H1 (cell line): ENCODE results near the gene RXFP1. TPM values are rescaled to one million over a fixed set of nuclear protein-coding genes. Genes with fewer than 3 reads are reported as not detected.

Experiments used
- CTCF ChIA-PET: fragments of 300-600 bp; sonication (Branson Sonifier 250); formaldehyde crosslinking; loops from one replicate; lab custom pipeline; 2021; ENCODE audit not compliant: partially characterized antibody; lab: Charles Lee
- POLR2A ChIA-PET: fragments of 300-600 bp; sonication (Branson Sonifier 250); formaldehyde crosslinking; loops from one replicate; lab custom pipeline; 2021; ENCODE audit warnings: inconsistent platforms; ENCODE audit not compliant: partially characterized antibody; lab: Charles Lee
- DNase-seq, 2 experiments: peaks; one replicate each; pipeline versions ENCODE4 v3.0.0 to v3.0.0-alpha.2; 2010 to 2022; ENCODE audit warnings: low spot score in 2 of 2, low read depth in 1 of 2, mixed read lengths in 1 of 2
- FAIRE-seq: peaks from 2 replicates; lab custom pipeline; 2011; peaks lifted over from hg19 to GRCh38; lab: Jason Lieb, UNC
- H2AFZ ChIP-seq: 2 replicates; pipeline ENCODE4 v1.8.1; 2012; ENCODE audit warnings: low read length, inconsistent platforms
- H2AK5ac ChIP-seq: 2 replicates; pipeline ENCODE4 v1.6.1; 2013; ENCODE audit warnings: low read depth, low read length
- H2BK120ac ChIP-seq: replicated peaks from 2 replicates; pipeline ENCODE3; 2013; ENCODE audit warnings: low read depth, low read length, inconsistent platforms
- H2BK12ac ChIP-seq: 2 replicates; pipeline ENCODE4 v1.6.1; 2013; ENCODE audit warnings: low read depth, low read length
- H2BK15ac ChIP-seq: 2 replicates; pipeline ENCODE4 v1.6.1; 2013; ENCODE audit warnings: low read length
- H2BK20ac ChIP-seq: 2 replicates; pipeline ENCODE4 v1.6.1; 2013; ENCODE audit warnings: low read length
- H2BK5ac ChIP-seq: 2 replicates; pipeline ENCODE4 v1.6.1; 2013; ENCODE audit warnings: low read depth, low read length
- H3K14ac ChIP-seq: 2 replicates; pipeline ENCODE4 v1.6.1; 2013; ENCODE audit warnings: inconsistent platforms; ENCODE audit not compliant: insufficient read length
- H3K18ac ChIP-seq: 2 replicates; pipeline ENCODE4 v1.6.1; 2013; ENCODE audit warnings: low read length; ENCODE audit errors: extremely low read depth
- H3K23ac ChIP-seq: 2 replicates; pipeline ENCODE4 v1.6.1; 2013; ENCODE audit warnings: inconsistent platforms; ENCODE audit not compliant: insufficient read length
- H3K23me2 ChIP-seq: 2 replicates; pipeline ENCODE4 v1.6.1; 2013; ENCODE audit warnings: low read depth, low read length
- H3K27ac ChIP-seq: 2 replicates; pipeline ENCODE4 v1.6.1; 2011; ENCODE audit warnings: low read depth, low read length, inconsistent platforms
- H3K27me3 ChIP-seq, 4 experiments: replicated peaks in 1 of 4; 1 replicate in 1 of 4; 2 replicates in 3 of 4; pipeline versions ENCODE4 v1.6.1 to v1.8.1; 2011 to 2013; ENCODE audit warnings: low read length in 3 of 4, mild to moderate bottlenecking in 3 of 4, inconsistent platforms in 2 of 4, mixed read lengths in 2 of 4, moderate library complexity in 1 of 4; ENCODE audit not compliant: control insufficient read depth in 3 of 4, insufficient read depth in 3 of 4; ENCODE audit errors: extremely low read depth in 1 of 4
- H3K36me3 ChIP-seq, 4 experiments: 2 replicates each; pipeline versions ENCODE4 v1.6.1 to v1.8.1; 2011 to 2013; ENCODE audit warnings: mild to moderate bottlenecking in 4 of 4, low read length in 3 of 4, moderate library complexity in 2 of 4, control low read depth in 1 of 4, inconsistent platforms in 1 of 4; ENCODE audit not compliant: insufficient read depth in 4 of 4, control insufficient read depth in 2 of 4
- H3K4ac ChIP-seq: replicated peaks from 2 replicates; pipeline ENCODE3; 2013; ENCODE audit warnings: low read length, low read depth, mixed read lengths, inconsistent platforms; ENCODE audit not compliant: insufficient read length
- H3K4me1 ChIP-seq, 4 experiments: replicated peaks in 1 of 4; 1 replicate in 1 of 4; 2 replicates in 3 of 4; pipeline versions ENCODE4 v1.6.1 to v1.8.1; 2011 to 2013; ENCODE audit warnings: low read length in 3 of 4, inconsistent platforms in 2 of 4, mixed read lengths in 1 of 4; ENCODE audit not compliant: insufficient read depth in 4 of 4, control insufficient read depth in 3 of 4
- H3K4me2 ChIP-seq, 2 experiments: 2 replicates each; pipeline versions ENCODE4 v1.6.1 to v1.8.1; 2011 to 2013; ENCODE audit warnings: low read depth in 2 of 2, low read length in 2 of 2, control low read depth in 1 of 2, inconsistent platforms in 1 of 2, mild to moderate bottlenecking in 1 of 2; ENCODE audit not compliant: insufficient read depth in 1 of 2
- H3K4me3 ChIP-seq, 4 experiments: fragments of 200-600, 300-600 bp in 1 of 4; sonication (generic), shearing (Covaris generic), sonication (Bioruptor Twin) in 1 of 4; 2 replicates each; pipeline versions ENCODE4 v1.5.1 to v1.8.1; 2011 to 2016; ENCODE audit warnings: low read length in 4 of 4, low read depth in 3 of 4, control low read depth in 2 of 4, inconsistent platforms in 2 of 4, mild to moderate bottlenecking in 2 of 4, mixed read lengths in 1 of 4, moderate library complexity in 1 of 4; ENCODE audit not compliant: insufficient read depth in 2 of 4; ENCODE audit errors: extremely low read depth in 1 of 4
- H3K56ac ChIP-seq: replicated peaks from 2 replicates; pipeline ENCODE3; 2013; ENCODE audit warnings: low read depth, mild to moderate bottlenecking, mixed read lengths, low read length, inconsistent platforms; ENCODE audit not compliant: insufficient read length
- H3K79me1 ChIP-seq: 2 replicates; pipeline ENCODE4 v1.6.1; 2013; ENCODE audit warnings: low read depth, low read length, control low read depth
- H3K79me2 ChIP-seq, 2 experiments: 2 replicates each; pipeline versions ENCODE4 v1.6.1 to v1.8.1; 2012 to 2013; ENCODE audit warnings: low read length in 2 of 2, mild to moderate bottlenecking in 2 of 2, inconsistent platforms in 1 of 2; ENCODE audit not compliant: insufficient read depth in 2 of 2, control insufficient read depth in 1 of 2
- H3K9ac ChIP-seq, 4 experiments: replicated peaks in 1 of 4; 1 replicate in 1 of 4; 2 replicates in 3 of 4; pipeline versions ENCODE4 v1.6.1 to v1.8.1; 2011 to 2013; ENCODE audit warnings: low read depth in 3 of 4, low read length in 3 of 4, control low read depth in 2 of 4, mild to moderate bottlenecking in 2 of 4, moderate library complexity in 2 of 4, inconsistent platforms in 1 of 4; ENCODE audit errors: extremely low read depth in 1 of 4
- H3K9me3 ChIP-seq, 2 experiments: 2 replicates each; pipeline versions ENCODE4 v1.6.1 to v1.8.1; 2012 to 2013; ENCODE audit warnings: mild to moderate bottlenecking in 2 of 2, moderate library complexity in 2 of 2, control low read depth in 1 of 2, inconsistent platforms in 1 of 2, low read depth in 1 of 2, low read length in 1 of 2, mixed read lengths in 1 of 2; ENCODE audit not compliant: insufficient read depth in 2 of 2
- H4K20me1 ChIP-seq, 2 experiments: replicated peaks in 1 of 2; 2 replicates each; pipeline versions ENCODE3 to v1.8.1; 2011 to 2013; ENCODE audit warnings: inconsistent platforms in 2 of 2, low read length in 2 of 2, mild to moderate bottlenecking in 1 of 2; ENCODE audit not compliant: insufficient read depth in 2 of 2, control insufficient read depth in 1 of 2
- H4K5ac ChIP-seq: 2 replicates; pipeline ENCODE4 v1.6.1; 2013; ENCODE audit warnings: low read length, low read depth, mixed read lengths, inconsistent platforms; ENCODE audit not compliant: insufficient read length
- H4K8ac ChIP-seq: 2 replicates; pipeline ENCODE4 v1.8.0; 2013; ENCODE audit warnings: mild to moderate bottlenecking, moderate library complexity, low read length, inconsistent platforms; ENCODE audit not compliant: insufficient read depth; ENCODE audit errors: extremely low read depth
- H4K91ac ChIP-seq: replicated peaks from 2 replicates; pipeline ENCODE3; 2013; ENCODE audit warnings: low read length, mixed read lengths, inconsistent platforms; ENCODE audit not compliant: insufficient read length
- CBX5 ChIP-seq: fragments of 300-800, 300-1000 bp; sonication (generic); IDR thresholded peaks from 2 replicates; pipeline ENCODE4 v1.7.1; 2016; ENCODE audit warnings: antibody characterized with exemption, low read length, low read depth
- CHD2 ChIP-seq: IDR thresholded peaks from 2 replicates; pipeline ENCODE4 v1.6.1; 2012; ENCODE audit warnings: low read length, improper control_type of control experiment
- CTBP2 ChIP-seq: IDR thresholded peaks from 2 replicates; pipeline ENCODE4 v1.7.0; 2011; ENCODE audit warnings: borderline replicate concordance, mild to moderate bottlenecking, moderate library complexity, mixed read lengths, low read length; ENCODE audit not compliant: insufficient read depth, insufficient read length
- KDM4A ChIP-seq: IDR thresholded peaks from one replicate; pipeline ENCODE4 v1.7.1; 2012; ENCODE audit warnings: low read depth, mild to moderate bottlenecking, moderate library complexity, low read length, inconsistent platforms; ENCODE audit not compliant: severe bottlenecking
- NRF1 ChIP-seq: IDR thresholded peaks from 2 replicates; pipeline ENCODE4 v1.6.1; 2011; ENCODE audit warnings: mild to moderate bottlenecking, low read depth, low read length, improper control_type of control experiment
- RAD21 ChIP-seq, 2 experiments: IDR thresholded peaks in 1 of 2; conservative IDR thresholded peaks in 1 of 2; 2 replicates each; pipeline ENCODE4 v1.6.1; 2011; ENCODE audit warnings: low read depth in 2 of 2, low read length in 2 of 2, improper control_type of control experiment in 1 of 2, inconsistent platforms in 1 of 2, mild to moderate bottlenecking in 1 of 2, moderate library complexity in 1 of 2
- SRF ChIP-seq: IDR thresholded peaks from 2 replicates; pipeline ENCODE4 v1.6.1; 2011; ENCODE audit warnings: mild to moderate bottlenecking, low read depth, low read length, moderate library complexity
- TEAD4 ChIP-seq: IDR thresholded peaks from 2 replicates; pipeline ENCODE4 v1.6.1; 2012; ENCODE audit warnings: low read depth, low read length, inconsistent platforms, mixed read lengths
- WGBS, 2 experiments: shearing (Covaris generic) in 1 of 2; methylation state at CpG; one replicate each; pipeline versions ENCODE4 v1.1.6 to v1.1.7; 2013 to 2015; ENCODE audit warnings: low lambda C conversion rate in 2 of 2, mixed read lengths in 2 of 2, inconsistent platforms in 1 of 2, low coverage in 1 of 2, missing lambda C conversion rate in 1 of 2; ENCODE audit not compliant: insufficient replicate concordance in 2 of 2, insufficient coverage in 1 of 2, insufficient read length in 1 of 2; ENCODE audit errors: extremely low coverage in 1 of 2, missing lambda C conversion rate in 1 of 2; 5-methylcytosine and 5-hydroxymethylcytosine counted together
- polyA plus RNA-seq, 7 experiments: library from polyadenylated mRNA; depleted of rRNA in 3 of 7; stranded (reverse) in 5 of 7; unstranded in 2 of 7; fragments of >200 nt in 5 of 7; fragments of 200-250 nt in 2 of 7; gene quantifications; 1 replicate in 5 of 7; 2 replicates in 1 of 7; 4 replicates in 1 of 7; pipeline versions ENCODE4 v1.2.1 to v1.2.3, GENCODE V29; 2011 to 2013; ENCODE audit warnings: missing spikeins in 2 of 7, mixed read lengths in 2 of 7
- total RNA-seq: library from RNA; stranded (reverse); fragmentation: NEBNext Ultra II Directional; extraction: Animal tissue kit (Norgen Biotek cat#: 25700); gene quantifications from 2 replicates; pipeline ENCODE4 v1.2.1, GENCODE V29; 2021

The RXFP1 gene
- total and polyA plus RNA-seq, 2 of the 8 experiments (the other 6 are each of a cell fraction or from before 2014, with no cell fraction given): 0.14 to 0.56 TPM

GRCh38 chr4:158656439-158656838 is 134.8 kb downstream of the RXFP1 start:
- Histone ChIP-seq H4K91ac (no peak overlapping the region), H2BK15ac (no peak overlapping the region), H3K9me3 (no peaks in the 10 kb centered on the region), H3K79me1 (no peaks in the 10 kb centered on the region), H3K9ac (no peak overlapping the region), H4K20me1 (no peaks in the 10 kb centered on the region), H2BK120ac (no peak overlapping the region), H3K36me3 (no peaks in the 10 kb centered on the region; a peak in 1 of 8 replicates), H3K18ac (no peak overlapping the region), H3K4me3 (no peak overlapping the region), H2AK5ac (no peak overlapping the region), H3K27me3 (no peaks in the 10 kb centered on the region), H4K5ac (no peak overlapping the region), H3K56ac (no peak overlapping the region), H3K23me2 (no peaks in the 10 kb centered on the region; the same call in 1 of the 2 replicates), H3K4ac (no peak overlapping the region), H3K79me2 (no peaks in the 10 kb centered on the region), H4K8ac (no peak overlapping the region), H3K4me2 (no peak overlapping the region), H3K14ac (no peak overlapping the region), H3K27ac (no peak overlapping the region), H2BK5ac (no peak overlapping the region), H3K4me1 (peaks cover 0 to 2% (median 0%) of the 10 kb centered on the region in 4 experiments; a peak in 2 of 7 replicates), H2BK20ac (no peak overlapping the region), H2BK12ac (no peak overlapping the region), H3K23ac (no peak overlapping the region), H2AFZ (no peak overlapping the region)
- ChIA-PET CTCF (interaction anchor here (0.6 to 4.8 kb wide), 5 partner anchors 10 to 550 kb away, joined by 3 to 26 read pairs (median 5); no protein-coding TSS in a partner anchor), POLR2A (interaction anchor here (1.6 kb wide), 1 partner anchor 10 kb away, joined by 6 read pairs; no protein-coding TSS in a partner anchor)
- FAIRE-seq (no peak), DNase-seq (no peak)
- TF ChIP-seq NRF1 (no peak), TEAD4 (no peak), RAD21 (IDR thresholded peaks at IDR 0.05 in 1 of 2, conservative IDR thresholded peaks at IDR 0.05 in 1 of 2; ENCODE audit: low read depth in 2 of 2, low read length in 2 of 2) (no peak), SRF (no peak), CBX5 (no peak), CHD2 (no peak), CTBP2 (no peak), KDM4A (no peak)
- 89% methylated on average over 1 of the region's 1 CpG; no CpG with 5 or more reads in 1 of the 2 experiments for WGBS, 2 experiments
